IMR-90 (cell line): ENCODE results near the gene PTH1R. TPM values are rescaled to one million over a fixed set of nuclear protein-coding genes. Genes with fewer than 3 reads are reported as not detected.

ENCODE experiments used
- ATAC-seq: fragments of 200-7000 bp; cut with Tn5 transposase; 2 replicates; pipeline ENCODE4 v1.9.1; 2020; ENCODE audit warnings: low read depth, mild to moderate bottlenecking, moderate library complexity
- BruUV-seq: library from RNA; stranded (reverse); fragments of 400-500 nt; replicated peaks from 2 replicates; lab custom pipeline; 2021; lab: Mats Ljungman, UMichigan
- CTCF ChIA-PET: fragments of 300-600 bp; formaldehyde crosslinking; extraction: SDS; loops from one replicate; lab custom pipeline; 2021; ENCODE audit warnings: antibody characterized with exemption; lab: Yijun Ruan, JAX
- POLR2A ChIA-PET: fragments of 300-600 bp; sonication (Branson Sonifier 250); formaldehyde crosslinking; loops from one replicate; lab custom pipeline; 2022; ENCODE audit warnings: antibody characterized with exemption; ENCODE audit not compliant: unreplicated experiment; lab: Charles Lee
- DNase-seq: peaks from one replicate; pipeline ENCODE4 v3.0.0; 2013
- H2AFZ ChIP-seq: replicated peaks from 2 replicates; pipeline ENCODE3; 2013; ENCODE audit warnings: low read length, mild to moderate bottlenecking; ENCODE audit not compliant: poor library complexity
- H2AK5ac ChIP-seq: 2 replicates; pipeline ENCODE4 v1.6.1; 2013; ENCODE audit warnings: low read depth, low read length, inconsistent platforms
- H2AK9ac ChIP-seq: replicated peaks from 2 replicates; pipeline ENCODE3; 2013; ENCODE audit warnings: mild to moderate bottlenecking, low read depth, low read length, moderate library complexity; ENCODE audit not compliant: poor library complexity
- H2BK120ac ChIP-seq: 2 replicates; pipeline ENCODE4 v1.6.1; 2013; ENCODE audit warnings: low read depth, low read length, inconsistent platforms
- H2BK15ac ChIP-seq: 3 replicates; pipeline ENCODE4 v1.6.1; 2013; ENCODE audit warnings: low read depth, low read length, inconsistent platforms
- H2BK20ac ChIP-seq: 2 replicates; pipeline ENCODE4 v1.6.1; 2013; ENCODE audit warnings: low read depth, mild to moderate bottlenecking, inconsistent platforms, low read length, moderate library complexity
- H2BK5ac ChIP-seq: 2 replicates; pipeline ENCODE4 v1.6.1; 2013; ENCODE audit warnings: mild to moderate bottlenecking, low read depth, low read length, inconsistent platforms; ENCODE audit not compliant: poor library complexity, severe bottlenecking
- H3K14ac ChIP-seq: replicated peaks from 2 replicates; pipeline ENCODE4 v1.6.1; 2013; ENCODE audit warnings: low read depth, low read length, inconsistent platforms
- H3K18ac ChIP-seq: 2 replicates; pipeline ENCODE4 v1.6.1; 2013; ENCODE audit warnings: low read depth, low read length, control low read depth
- H3K23ac ChIP-seq: 2 replicates; pipeline ENCODE4 v1.6.1; 2013; ENCODE audit warnings: low read depth, low read length, inconsistent platforms
- H3K27ac ChIP-seq: 2 replicates; pipeline ENCODE4 v1.5.1; 2013; ENCODE audit warnings: mild to moderate bottlenecking, control low read depth, low read length; ENCODE audit not compliant: insufficient read depth
- H3K27me3 ChIP-seq: 2 replicates; pipeline ENCODE4 v1.6.1; 2013; ENCODE audit warnings: low read length; ENCODE audit not compliant: control insufficient read depth, insufficient read depth
- H3K36me3 ChIP-seq: 2 replicates; pipeline ENCODE4 v1.6.1; 2013; ENCODE audit warnings: low read length, mixed read lengths; ENCODE audit not compliant: control insufficient read depth, insufficient read depth
- H3K4ac ChIP-seq: 2 replicates; pipeline ENCODE4 v1.6.1; 2013; ENCODE audit warnings: low read depth, low read length, inconsistent platforms
- H3K4me1 ChIP-seq: 2 replicates; pipeline ENCODE4 v1.6.1; 2013; ENCODE audit warnings: low read length, mixed read lengths; ENCODE audit not compliant: control insufficient read depth, insufficient read depth
- H3K4me2 ChIP-seq: 2 replicates; pipeline ENCODE4 v1.6.1; 2013; ENCODE audit warnings: low read depth, mild to moderate bottlenecking, control low read depth, low read length, moderate library complexity
- H3K4me3 ChIP-seq: 2 replicates; pipeline ENCODE4 v1.5.1; 2013; ENCODE audit warnings: low read depth, mild to moderate bottlenecking, control low read depth, low read length, moderate library complexity; ENCODE audit not compliant: insufficient read depth
- H3K56ac ChIP-seq: 2 replicates; pipeline ENCODE4 v1.6.1; 2013; ENCODE audit warnings: low read length, inconsistent platforms; ENCODE audit not compliant: insufficient read depth; ENCODE audit errors: extremely low read depth
- H3K79me1 ChIP-seq, 2 experiments: 2 replicates each; pipeline ENCODE4 v1.6.1; 2013; ENCODE audit warnings: low read length in 2 of 2, inconsistent platforms in 1 of 2, low read depth in 1 of 2
- H3K9ac ChIP-seq: 2 replicates; pipeline ENCODE4 v1.6.1; 2013; ENCODE audit warnings: low read depth, low read length, control low read depth
- H3K9me1 ChIP-seq: 2 replicates; pipeline ENCODE4 v1.6.1; 2013; ENCODE audit warnings: low read length, inconsistent platforms; ENCODE audit not compliant: insufficient read depth
- H3K9me3 ChIP-seq: 2 replicates; pipeline ENCODE4 v1.6.1; 2013; ENCODE audit warnings: low read length; ENCODE audit not compliant: control insufficient read depth, insufficient read depth
- H4K20me1 ChIP-seq: 2 replicates; pipeline ENCODE4 v1.6.1; 2013; ENCODE audit warnings: low read length, inconsistent platforms; ENCODE audit not compliant: insufficient read depth
- H4K5ac ChIP-seq: 2 replicates; pipeline ENCODE4 v1.6.1; 2013; ENCODE audit warnings: mild to moderate bottlenecking, low read depth, low read length, control low read depth
- H4K8ac ChIP-seq, 2 experiments: 2 replicates each; pipeline ENCODE4 v1.6.1; 2013; ENCODE audit warnings: low read depth in 2 of 2, low read length in 2 of 2, control low read depth in 1 of 2, inconsistent platforms in 1 of 2
- H4K91ac ChIP-seq: 2 replicates; pipeline ENCODE4 v1.6.1; 2013; ENCODE audit warnings: low read depth, low read length, inconsistent platforms; ENCODE audit not compliant: insufficient read depth
- BHLHE40 ChIP-seq: fragments of 150-350 bp; IDR thresholded peaks from 2 replicates; pipeline ENCODE4 v1.6.1; 2016; ENCODE audit warnings: mild to moderate bottlenecking, low read depth, low read length
- CEBPB ChIP-seq: IDR thresholded peaks from 2 replicates; pipeline ENCODE4 v1.6.1; 2012; ENCODE audit warnings: low read depth, low read length, improper control_type of control experiment
- CHD1 ChIP-seq: IDR thresholded peaks from 2 replicates; pipeline ENCODE4 v1.6.1; 2012; ENCODE audit warnings: low read depth, low read length, improper control_type of control experiment
- CTCF ChIP-seq: conservative IDR thresholded peaks from 2 replicates; pipeline ENCODE4 v1.5.1; 2012; ENCODE audit warnings: mild to moderate bottlenecking, low read depth, low read length, improper control_type of control experiment
- ELK1 ChIP-seq: fragments of 150-350 bp; IDR thresholded peaks from 2 replicates; pipeline ENCODE4 v1.6.1; 2016; ENCODE audit warnings: low read depth, mild to moderate bottlenecking, low read length, moderate library complexity, borderline replicate concordance
- FOS ChIP-seq: fragments of 150-350 bp; IDR thresholded peaks from 2 replicates; pipeline ENCODE4 v1.6.1; 2016; ENCODE audit warnings: low read depth, low read length
- MAFK ChIP-seq: IDR thresholded peaks from 2 replicates; pipeline ENCODE4 v1.6.1; 2012; ENCODE audit warnings: low read depth, low read length, improper control_type of control experiment
- MXI1 ChIP-seq: IDR thresholded peaks from 2 replicates; pipeline ENCODE4 v1.6.1; 2012; ENCODE audit warnings: low read depth, mild to moderate bottlenecking, low read length, moderate library complexity, borderline replicate concordance
- NFE2L2 ChIP-seq: fragments of 150-350 bp; IDR thresholded peaks from 2 replicates; pipeline ENCODE4 v1.6.1; 2016; ENCODE audit warnings: low read depth, mild to moderate bottlenecking, low read length
- POLR2A ChIP-seq: IDR thresholded peaks from 2 replicates; pipeline ENCODE4 v1.6.1; 2012; ENCODE audit warnings: mild to moderate bottlenecking, low read depth, low read length
- RCOR1 ChIP-seq: IDR thresholded peaks from 2 replicates; pipeline ENCODE4 v1.6.1; 2012; ENCODE audit warnings: mild to moderate bottlenecking, low read length, improper control_type of control experiment; ENCODE audit not compliant: insufficient replicate concordance
- RFX5 ChIP-seq: IDR thresholded peaks from 2 replicates; pipeline ENCODE4 v1.8.0; 2012; ENCODE audit warnings: low read depth, mild to moderate bottlenecking, low read length, moderate library complexity
- WGBS, 2 experiments: methylation state at CpG; one replicate each; pipeline versions ENCODE4 v1.1.5 to v1.1.7; 2013; ENCODE audit warnings: missing lambda C conversion rate in 2 of 2; ENCODE audit not compliant: insufficient read length in 1 of 2; ENCODE audit errors: extremely low coverage in 2 of 2; 5-methylcytosine and 5-hydroxymethylcytosine counted together
- dilution Hi-C: fragments of 300-500 bp; cut with HindIII; formaldehyde crosslinking; loops from one replicate; pipeline ENCODE4 v1.14.3; 2018; ENCODE audit warnings: low sequenced_read_pairs; ENCODE audit not compliant: unreplicated experiment
- in situ Hi-C: fragments of 300-500 bp; cut with MboI; formaldehyde crosslinking; loops from 3 replicates; pipeline ENCODE4 v1.14.3; 2019; ENCODE audit warnings: low sequenced_read_pairs, inconsistent platforms, mixed read lengths
- intact Hi-C: fragments of 100-400 bp; cut with micrococcal nuclease; formaldehyde crosslinking; loops from 2 replicates; pipeline ENCODE4 v1.10.0; 2022
- polyA plus RNA-seq, 3 experiments: library from polyadenylated mRNA; depleted of rRNA; stranded (reverse); fragments of >200 nt; gene quantifications; 2 replicates each; pipeline ENCODE4 v1.2.3, GENCODE V29; 2012; ENCODE audit warnings: low replicate concordance in 1 of 3
- total RNA-seq: library from RNA; depleted of rRNA; stranded (reverse); fragments of >200 nt; gene quantifications from 2 replicates; pipeline ENCODE4 v1.2.3, GENCODE V29; 2012
- TF ChIP-seq, protein P1 (sequence below): fragments of 150-350 bp; IDR thresholded peaks from 2 replicates; pipeline ENCODE4 v1.6.1; 2017; ENCODE audit warnings: mild to moderate bottlenecking, antibody characterized with exemption, low read length, low read depth

PTH1R gene
- total and polyA plus RNA-seq, 2 of the 4 experiments (the other 2 are of a cell fraction): 0.15 to 0.18 TPM

DNA sequence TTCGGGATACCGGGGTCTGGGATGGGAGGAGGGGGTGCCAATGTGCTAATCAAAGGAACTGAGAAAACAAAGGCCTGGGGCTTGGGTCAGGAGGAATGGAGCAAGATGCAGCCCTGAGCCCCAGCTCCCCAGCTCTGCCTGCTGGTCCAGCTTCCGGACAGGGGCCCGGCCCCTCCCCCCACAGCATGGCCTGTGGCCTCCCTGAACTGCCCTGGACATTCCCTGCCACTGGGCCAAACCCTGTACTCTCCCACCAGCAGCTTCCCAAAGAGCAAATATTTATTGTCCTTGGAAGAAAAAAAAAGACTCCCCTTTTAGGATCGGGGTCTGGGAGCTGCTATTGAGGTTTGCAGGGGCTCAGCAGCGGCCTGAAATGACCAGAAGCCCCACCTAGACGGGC, 8.6 kb upstream of the PTH1R start:
- Histone ChIP-seq H3K79me1 (no peaks in the 10 kb centered on the region), H2AK9ac (no peak overlapping the region), H3K23ac (no peak overlapping the region), H3K27ac (no peak overlapping the region), H2BK120ac (no peak overlapping the region), H2BK20ac (no peak overlapping the region), H3K4me2 (no peak overlapping the region), H3K9me3 (no peaks in the 10 kb centered on the region), H3K9me1 (no peaks in the 10 kb centered on the region), H3K18ac (no peak overlapping the region), H3K56ac (no peak overlapping the region), H3K9ac (no peak overlapping the region), H4K5ac (no peak overlapping the region), H2AFZ (no peak overlapping the region), H3K4ac (no peak overlapping the region), H3K4me3 (no peak overlapping the region), H3K14ac (no peak overlapping the region), H3K27me3 (peaks cover 52% of the 10 kb centered on the region), H2BK15ac (no peak overlapping the region), H3K4me1 (no peaks in the 10 kb centered on the region; the same call in 1 of the 2 replicates), H4K91ac (no peak overlapping the region), H2BK5ac (no peak overlapping the region), H4K8ac (no peak overlapping the region), H4K20me1 (no peaks in the 10 kb centered on the region), H3K36me3 (no peaks in the 10 kb centered on the region), H2AK5ac (no peak overlapping the region)
- ChIA-PET CTCF (no interaction called here), POLR2A (no interaction called here)
- TF ChIP-seq BHLHE40 (no peak), FOS (no peak), RFX5 (no peak), NFE2L2 (no peak), CEBPB (no peak), MXI1 (no peak), POLR2A (no peak), ELK1 (no peak), CHD1 (no peak), CTCF (no peak), MAFK (no peak), RCOR1 (no peak)
- TF ChIP-seq, protein P1, sequence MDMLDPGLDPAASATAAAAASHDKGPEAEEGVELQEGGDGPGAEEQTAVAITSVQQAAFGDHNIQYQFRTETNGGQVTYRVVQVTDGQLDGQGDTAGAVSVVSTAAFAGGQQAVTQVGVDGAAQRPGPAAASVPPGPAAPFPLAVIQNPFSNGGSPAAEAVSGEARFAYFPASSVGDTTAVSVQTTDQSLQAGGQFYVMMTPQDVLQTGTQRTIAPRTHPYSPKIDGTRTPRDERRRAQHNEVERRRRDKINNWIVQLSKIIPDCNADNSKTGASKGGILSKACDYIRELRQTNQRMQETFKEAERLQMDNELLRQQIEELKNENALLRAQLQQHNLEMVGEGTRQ: no peak
- dilution Hi-C loops (no loop called here), in situ Hi-C loops (no loop called here), intact Hi-C loops (loop anchor here (5.0 kb wide), 1 partner anchor 503 kb away; no protein-coding TSS in a partner anchor)
- DNase-seq (no peak), ATAC-seq (no peak)
- BruUV-seq: no TSS peak
- WGBS, 2 experiments: 80% methylated on average over 1 of the region's 7 CpGs; no CpG with 5 or more reads in 1 of the 2 experiments
